A549 (cell line): Measurements from ENCODE around the gene MEGF10. TPM values are rescaled to one million over a fixed set of nuclear protein-coding genes. Genes with fewer than 3 reads are reported as not detected.
A peak's percentile ranks its signal among the peaks of the same experiment; 100 is the strongest.

ENCODE experiments used
- ATAC-seq, 2 experiments: fragments of 200-7000 bp in 1 of 2; fragments of >200 bp in 1 of 2; cut with Nextera tagmentation in 1 of 2; cut with Tn5 transposase in 1 of 2; 3 replicates each; pipeline versions ENCODE4 v1.8.0 to v1.9.1; 2018 to 2020; ENCODE audit warnings: mild to moderate bottlenecking in 1 of 2, moderate library complexity in 1 of 2
- CTCF ChIA-PET: fragments of 300-600 bp; sonication (Branson Sonifier 250); formaldehyde crosslinking; extraction: SDS; loops from one replicate; lab custom pipeline; 2021; ENCODE audit warnings: antibody characterized with exemption, inconsistent platforms; lab: Yijun Ruan, JAX
- POLR2A ChIA-PET: fragments of 350-600 bp; formaldehyde crosslinking; extraction: SDS; loops from one replicate; lab custom pipeline; 2021; ENCODE audit warnings: antibody characterized with exemption, inconsistent platforms; lab: Yijun Ruan, JAX
- DNase-seq, 2 experiments: peaks; one replicate each; pipeline versions ENCODE4 v3.0.0 to v3.0.0-alpha.2; 2011 to 2016; ENCODE audit warnings: low read depth in 1 of 2, low spot score in 1 of 2
- FAIRE-seq: peaks from 2 replicates; lab custom pipeline; 2011; peaks lifted over from hg19 to GRCh38; lab: Jason Lieb, UNC
- H3K27ac ChIP-seq, 2 experiments: fragments of >200 bp; sonication (Bioruptor Twin); formaldehyde crosslinking; 3 replicates each; pipeline ENCODE4 v1.5.1; 2016 to 2017
- H3K4me1 ChIP-seq: fragments of >200 bp; sonication (Bioruptor Twin); formaldehyde crosslinking; 3 replicates; pipeline ENCODE4 v1.6.1; 2016
- H3K4me2 ChIP-seq: fragments of >200 bp; sonication (Bioruptor Twin); formaldehyde crosslinking; 3 replicates; pipeline ENCODE4 v1.6.1; 2016
- H3K4me3 ChIP-seq: fragments of >200 bp; sonication (Bioruptor Twin); formaldehyde crosslinking; 3 replicates; pipeline ENCODE4 v1.5.1; 2016
- H3K9me3 ChIP-seq: fragments of >200 bp; sonication (Bioruptor Twin); formaldehyde crosslinking; 3 replicates; pipeline ENCODE4 v1.6.1; 2016
- CBX2 ChIP-seq: fragments of 200-600 bp; sonication (generic); IDR thresholded peaks from 2 replicates; pipeline ENCODE4 v1.6.1; 2016; ENCODE audit warnings: low read depth, mild to moderate bottlenecking, borderline replicate concordance
- CBX8 ChIP-seq: fragments of 200-600 bp; sonication (generic); IDR thresholded peaks from 2 replicates; pipeline ENCODE4 v1.6.1; 2016
- FOSL2 ChIP-seq, 2 experiments: fragments of 450-650 bp in 1 of 2; fragments of >200 bp in 1 of 2; sonication (Bioruptor Twin) in 1 of 2; formaldehyde crosslinking; IDR thresholded peaks; 2 replicates each; pipeline versions ENCODE4 v1.5.0 to v1.6.1; 2016 to 2020; ENCODE audit warnings: mild to moderate bottlenecking in 1 of 2, moderate library complexity in 1 of 2
- FOXS1 ChIP-seq: fragments of 250-450 bp; sonication (Bioruptor Pico); IDR thresholded peaks from 2 replicates; pipeline ENCODE4 v1.5.0; 2020; ENCODE audit warnings: mild to moderate bottlenecking, moderate library complexity
- GATA3 ChIP-seq: IDR thresholded peaks from 2 replicates; pipeline ENCODE4 v1.6.1; 2012; ENCODE audit warnings: borderline replicate concordance
- HOXA7 ChIP-seq: fragments of 250-450 bp; sonication (Bioruptor Pico); IDR thresholded peaks from 2 replicates; pipeline ENCODE4 v1.5.0; 2020; ENCODE audit warnings: mild to moderate bottlenecking, moderate library complexity
- HOXB13 ChIP-seq: fragments of 250-450 bp; sonication (Bioruptor Pico); IDR thresholded peaks from 2 replicates; pipeline ENCODE4 v1.5.0; 2020; ENCODE audit warnings: low read depth, mild to moderate bottlenecking, moderate library complexity
- HOXB5 ChIP-seq: fragments of 250-450 bp; sonication (Bioruptor Pico); IDR thresholded peaks from 2 replicates; pipeline ENCODE4 v1.5.0; 2020; ENCODE audit warnings: mild to moderate bottlenecking, moderate library complexity
- KDM1A ChIP-seq: fragments of 200-600 bp; sonication (generic); IDR thresholded peaks from 2 replicates; pipeline ENCODE4 v1.6.1; 2016; ENCODE audit warnings: low read depth, mild to moderate bottlenecking
- MAFK ChIP-seq: fragments of 450-650 bp; IDR thresholded peaks from 2 replicates; pipeline ENCODE4 v1.6.1; 2014; ENCODE audit not compliant: partially characterized antibody
- MYC ChIP-seq: IDR thresholded peaks from 2 replicates; pipeline ENCODE4 v1.6.1; 2012; ENCODE audit warnings: mild to moderate bottlenecking, inconsistent platforms, low read length, improper control_type of control experiment, borderline replicate concordance
- RAD21 ChIP-seq, 2 experiments: fragments of >200 bp in 1 of 2; sonication (Bioruptor Twin) in 1 of 2; formaldehyde crosslinking in 1 of 2; IDR thresholded peaks in 1 of 2; conservative IDR thresholded peaks in 1 of 2; 2 replicates in 1 of 2; 3 replicates in 1 of 2; pipeline ENCODE4 v1.6.1; 2012 to 2018; ENCODE audit warnings: inconsistent platforms in 1 of 2
- RNF2 ChIP-seq: fragments of 200-600 bp; sonication (generic); IDR thresholded peaks from 2 replicates; pipeline ENCODE4 v1.6.1; 2016; ENCODE audit warnings: low read depth, mild to moderate bottlenecking, antibody characterized with exemption, moderate library complexity, borderline replicate concordance
- TFCP2L1 ChIP-seq: fragments of 250-450 bp; sonication (Bioruptor Pico); IDR thresholded peaks from 2 replicates; pipeline ENCODE4 v1.5.0; 2021; ENCODE audit warnings: mild to moderate bottlenecking
- USF2 ChIP-seq: fragments of 450-650 bp; IDR thresholded peaks from 2 replicates; pipeline ENCODE4 v1.6.1; 2014; ENCODE audit warnings: antibody characterized with exemption
- ZNF302 ChIP-seq: fragments of 250-450 bp; sonication (Bioruptor Pico); IDR thresholded peaks from 2 replicates; pipeline ENCODE4 v1.9.0; 2021; ENCODE audit warnings: inconsistent platforms, mild to moderate bottlenecking, moderate library complexity
- WGBS: methylation state at CpG from one replicate; pipeline ENCODE4 v1.1.6; 2017; ENCODE audit errors: missing lambda C conversion rate; 5-methylcytosine and 5-hydroxymethylcytosine counted together
- polyA plus RNA-seq, 4 experiments: library from polyadenylated mRNA; depleted of rRNA in 3 of 4; stranded (reverse); fragments of >200 nt; fragmentation: RNase III in 1 of 4; extraction: RNeasy Plus Mini Kit Qiagen cat#74134 plus additional on column Dnase treatment in 1 of 4; gene quantifications; 2 replicates in 3 of 4; 3 replicates in 1 of 4; pipeline ENCODE4 v1.2.3, GENCODE V29; 2011 to 2017
- TF ChIP-seq, protein P1 (sequence below): IDR thresholded peaks from 2 replicates; pipeline ENCODE4 v1.6.1; 2012; ENCODE audit warnings: low read depth, borderline replicate concordance
- TF ChIP-seq, protein P2 (sequence below): fragments of 200-600 bp; sonication (generic); IDR thresholded peaks from 2 replicates; pipeline ENCODE4 v1.6.1; 2016; ENCODE audit warnings: antibody characterized with exemption, mild to moderate bottlenecking, moderate library complexity

MEGF10 gene
- polyA plus RNA-seq, 2 of the 4 experiments (the other 2 are of a cell fraction): 0.01 TPM; not detected in 1

DNA sequence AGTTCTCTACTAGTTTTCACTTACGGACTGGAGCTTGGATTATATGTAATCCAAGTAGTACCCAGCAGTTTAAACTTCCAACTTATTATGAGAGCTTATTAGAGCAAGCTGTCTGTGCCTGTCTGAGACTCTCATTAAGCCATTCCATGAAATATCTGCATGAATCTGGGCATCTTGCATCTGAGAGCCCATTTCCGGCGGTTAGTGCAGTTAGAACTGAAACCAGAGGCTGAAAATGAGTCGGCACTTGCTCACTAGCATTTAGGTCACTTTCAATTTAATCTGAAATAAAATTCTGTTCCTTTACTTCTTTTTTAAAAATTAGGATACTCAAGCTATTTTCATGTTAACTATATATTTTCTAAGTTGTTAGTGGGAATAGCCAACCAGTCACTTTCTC lies 102.2 kb downstream of the MEGF10 start:
- H3K27ac ChIP-seq: no peak overlapping the region
- FAIRE-seq (no peak), DNase-seq (no peak), ATAC-seq (no peak)
- TF ChIP-seq RNF2 (no peak), CBX8 (no peak), MAFK (no peak), ZNF302 (CRISPR knock-in tag) (no peak), CBX2 (no peak), GATA3 (no peak), HOXA7 (CRISPR knock-in tag) (no peak), HOXB5 (CRISPR knock-in tag) (no peak)
- TF ChIP-seq, protein P1, sequence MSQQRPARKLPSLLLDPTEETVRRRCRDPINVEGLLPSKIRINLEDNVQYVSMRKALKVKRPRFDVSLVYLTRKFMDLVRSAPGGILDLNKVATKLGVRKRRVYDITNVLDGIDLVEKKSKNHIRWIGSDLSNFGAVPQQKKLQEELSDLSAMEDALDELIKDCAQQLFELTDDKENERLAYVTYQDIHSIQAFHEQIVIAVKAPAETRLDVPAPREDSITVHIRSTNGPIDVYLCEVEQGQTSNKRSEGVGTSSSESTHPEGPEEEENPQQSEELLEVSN: no peak
- POLR2A ChIA-PET: interaction anchor here (0.5 kb wide), 1 partner anchor 124 kb away, joined by 3 read pairs; no protein-coding TSS in a partner anchor
- no peaks in the 10 kb centered on the region for H3K4me1 ChIP-seq
- H3K4me2 ChIP-seq: no peak overlapping the region
- CTCF ChIA-PET: interaction anchor here (1.9 kb wide), 1 partner anchor 14 kb away, joined by 4 read pairs; no protein-coding TSS in a partner anchor
- H3K4me3 ChIP-seq: no peak overlapping the region
- WGBS: 56% methylated on average over 4 of the region's 4 CpGs
- no peaks in the 10 kb centered on the region for H3K9me3 ChIP-seq

- 62% methylated on average over 6 of the region's 15 CpGs for WGBS
- Histone ChIP-seq H3K4me1 (no peaks in the 10 kb centered on the region), H3K4me3 (no peak overlapping the region), H3K27ac (no peak overlapping the region), H3K9me3 (no peaks in the 10 kb centered on the region), H3K4me2 (no peak overlapping the region)
- FAIRE-seq (no peak), ATAC-seq (peak in 1 of 2 experiments; percentile 52; a peak in 2 of 6 replicates), DNase-seq (no peak)
- POLR2A ChIA-PET: no interaction called here
- CTCF ChIA-PET: no interaction called here
- TF ChIP-seq HOXB13 (CRISPR knock-in tag): no peak
- 0 out of 5 replicates have a peak, but pooled peaks of 1 of the 2 experiments have one; percentile 17 for TF ChIP-seq RAD21 (conservative IDR thresholded peaks at IDR 0.05 in 1 of 2, IDR thresholded peaks at IDR 0.05 in 1 of 2)
Observed at GRCh38 chr5:127396490-127397155, 106.0 kb downstream of the MEGF10 start.

DNA sequence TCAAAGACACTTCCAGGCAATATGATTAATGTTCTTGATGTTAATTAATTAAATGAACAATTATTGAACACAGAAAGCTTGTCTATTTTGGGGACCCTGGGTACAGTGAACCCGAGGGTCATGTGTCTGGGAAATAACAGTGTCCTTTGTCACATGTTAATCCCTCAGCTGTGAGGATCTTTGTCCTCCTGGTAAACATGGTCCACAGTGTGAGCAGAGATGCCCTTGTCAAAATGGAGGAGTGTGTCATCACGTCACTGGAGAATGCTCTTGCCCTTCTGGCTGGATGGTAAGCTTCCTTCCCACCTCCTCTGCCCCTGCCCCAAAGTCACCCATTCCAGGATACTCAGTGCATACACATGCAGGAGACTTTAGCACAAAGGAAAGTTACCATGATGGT lies 107.9 kb downstream of the MEGF10 start:
- TF ChIP-seq, protein P2, sequence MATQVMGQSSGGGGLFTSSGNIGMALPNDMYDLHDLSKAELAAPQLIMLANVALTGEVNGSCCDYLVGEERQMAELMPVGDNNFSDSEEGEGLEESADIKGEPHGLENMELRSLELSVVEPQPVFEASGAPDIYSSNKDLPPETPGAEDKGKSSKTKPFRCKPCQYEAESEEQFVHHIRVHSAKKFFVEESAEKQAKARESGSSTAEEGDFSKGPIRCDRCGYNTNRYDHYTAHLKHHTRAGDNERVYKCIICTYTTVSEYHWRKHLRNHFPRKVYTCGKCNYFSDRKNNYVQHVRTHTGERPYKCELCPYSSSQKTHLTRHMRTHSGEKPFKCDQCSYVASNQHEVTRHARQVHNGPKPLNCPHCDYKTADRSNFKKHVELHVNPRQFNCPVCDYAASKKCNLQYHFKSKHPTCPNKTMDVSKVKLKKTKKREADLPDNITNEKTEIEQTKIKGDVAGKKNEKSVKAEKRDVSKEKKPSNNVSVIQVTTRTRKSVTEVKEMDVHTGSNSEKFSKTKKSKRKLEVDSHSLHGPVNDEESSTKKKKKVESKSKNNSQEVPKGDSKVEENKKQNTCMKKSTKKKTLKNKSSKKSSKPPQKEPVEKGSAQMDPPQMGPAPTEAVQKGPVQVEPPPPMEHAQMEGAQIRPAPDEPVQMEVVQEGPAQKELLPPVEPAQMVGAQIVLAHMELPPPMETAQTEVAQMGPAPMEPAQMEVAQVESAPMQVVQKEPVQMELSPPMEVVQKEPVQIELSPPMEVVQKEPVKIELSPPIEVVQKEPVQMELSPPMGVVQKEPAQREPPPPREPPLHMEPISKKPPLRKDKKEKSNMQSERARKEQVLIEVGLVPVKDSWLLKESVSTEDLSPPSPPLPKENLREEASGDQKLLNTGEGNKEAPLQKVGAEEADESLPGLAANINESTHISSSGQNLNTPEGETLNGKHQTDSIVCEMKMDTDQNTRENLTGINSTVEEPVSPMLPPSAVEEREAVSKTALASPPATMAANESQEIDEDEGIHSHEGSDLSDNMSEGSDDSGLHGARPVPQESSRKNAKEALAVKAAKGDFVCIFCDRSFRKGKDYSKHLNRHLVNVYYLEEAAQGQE: no peak
- TF ChIP-seq, protein P1: no peak
- Histone ChIP-seq H3K27ac (no peak overlapping the region), H3K4me1 (no peaks in the 10 kb centered on the region), H3K4me3 (no peak overlapping the region), H3K9me3 (no peaks in the 10 kb centered on the region), H3K4me2 (no peak overlapping the region)
- POLR2A ChIA-PET: no interaction called here
- WGBS: 2% methylated on average over 2 of the region's 2 CpGs
- DNase-seq: no peak
- CTCF ChIA-PET: interaction anchor here (1.3 kb wide), 1 partner anchor 9 kb away, joined by 3 read pairs; no protein-coding TSS in a partner anchor
- FAIRE-seq: no peak
- ATAC-seq: no peak

GRCh38 chr5:127399068-127399467 lies 108.5 kb downstream of the MEGF10 start:
- ATAC-seq (no peak), DNase-seq (no peak)
- H3K4me3 ChIP-seq: no peak overlapping the region
- POLR2A ChIA-PET: no interaction called here
- TF ChIP-seq HOXB13 (CRISPR knock-in tag) (no peak), TFCP2L1 (CRISPR knock-in tag) (no peak), MAFK (no peak), FOXS1 (CRISPR knock-in tag) (no peak), MYC (no peak), FOSL2 (IDR thresholded peaks at IDR 0.05) (no peak), FOSL2 (CRISPR knock-in tag; IDR thresholded peaks at IDR 0.05) (no peak), KDM1A (no peak), USF2 (no peak)
- TF ChIP-seq, all 56 proteins: peak for 0
- FAIRE-seq: no peak
- CTCF ChIA-PET: interaction anchor here (1.3 kb wide), 1 partner anchor 9 kb away, joined by 3 read pairs; no protein-coding TSS in a partner anchor
- Histone ChIP-seq H3K4me2 (no peak overlapping the region), H3K27ac (no peak overlapping the region), H3K9me3 (no peaks in the 10 kb centered on the region), H3K4me1 (no peaks in the 10 kb centered on the region)
- WGBS: 0% methylated on average over 1 of the region's 1 CpG
